Hematopoietic multipotent progenitor cell treated with erythropoietin and hydrocortisone succinate and interleukin-3 and kit ligand, for 4 days (in vitro differentiated cells): ENCODE results near the gene C5orf22.
A peak's percentile ranks its signal among the peaks of the same experiment; 100 is the strongest.
"Not testable (repeated sequence)": the region's sequence is repeated elsewhere in the genome, so short reads cannot be mapped to it uniquely, and the experiment has no call there.

Experiments
- DNase-seq: peaks from one replicate; pipeline ENCODE4 v3.0.0-alpha.2; 2015

C5orf22 gene

GRCh38 chr5:31531888-31532547 is at the start of gene C5orf22, which contains the start of gene DROSHA:
TSS of gene C5orf22 (plus strand) at chr5:31532301. CDS start at chr5:31532393, 92 bp downstream.
TSS of gene DROSHA (minus strand) at chr5:31532093. CDS start at chr5:31529059, 3,034 bp downstream.
- peak; percentile 99 for DNase-seq

GRCh38 chr5:31485376-31486207 is 46.5 kb upstream of the C5orf22 start:
- no peak for DNase-seq

DNA sequence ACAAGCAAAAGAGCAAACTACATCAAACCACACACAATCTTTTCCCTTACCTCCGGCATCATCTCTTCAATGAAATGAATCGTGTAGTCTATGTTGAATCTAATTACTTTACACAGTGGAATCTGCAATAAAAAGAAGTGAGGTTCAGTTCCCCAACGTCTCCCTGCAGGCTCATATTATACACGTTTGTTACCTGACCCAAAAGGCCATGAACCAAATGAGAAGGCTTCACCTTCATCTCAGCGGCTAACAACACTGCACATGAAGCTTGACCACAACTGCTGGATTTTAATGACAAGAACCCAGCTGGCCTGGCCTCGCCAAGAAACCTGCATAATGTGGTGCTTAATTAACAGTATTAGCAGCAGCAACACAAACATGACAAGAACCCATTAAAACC is 45.7 kb upstream of the C5orf22 start:
- no peak for DNase-seq

DNA sequence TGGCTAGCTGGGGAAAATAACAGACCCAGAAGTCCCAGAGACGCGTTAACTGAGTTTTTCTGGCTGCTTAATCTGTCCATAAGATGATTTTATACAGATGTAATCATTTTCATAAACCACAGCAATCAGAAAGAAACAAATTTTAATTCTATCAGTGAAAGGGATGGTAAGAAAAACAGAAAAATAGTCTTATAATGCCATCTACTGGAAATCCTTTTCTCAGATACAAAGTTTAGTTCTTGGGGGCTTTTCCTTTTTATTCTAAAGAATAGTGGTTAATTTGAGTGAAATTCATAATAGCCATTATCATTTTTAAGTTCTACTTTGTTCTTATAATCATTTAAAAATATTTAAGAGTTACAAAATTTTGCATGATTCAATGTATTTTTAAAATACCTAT is 44.6 kb upstream of the C5orf22 start:
- no peak for DNase-seq

GRCh38 chr5:31492869-31493268 is 39.2 kb upstream of the C5orf22 start:
- DNase-seq, result no peak

DNA sequence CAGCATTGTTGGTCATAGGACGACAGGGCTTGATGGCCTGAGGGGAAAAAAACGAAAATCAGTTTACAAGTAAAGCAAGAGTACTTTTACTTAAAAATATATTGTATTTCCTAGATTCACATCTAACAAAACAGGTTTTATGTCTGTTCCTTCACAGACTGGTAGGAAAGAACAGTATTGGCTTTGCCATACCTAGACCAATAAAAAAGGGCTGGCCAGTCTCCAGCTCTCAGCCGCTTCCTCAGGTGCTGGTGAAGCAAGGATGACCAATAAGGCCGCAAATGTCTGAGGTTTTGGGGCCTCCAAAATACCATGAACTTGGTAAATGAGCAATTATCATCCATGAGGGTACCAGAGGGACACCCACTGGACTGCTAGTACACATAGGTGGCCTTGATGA is 36.8 kb upstream of the C5orf22 start:
- DNase-seq, result no peak

GRCh38 chr5:31496301-31496700 is 35.8 kb upstream of the C5orf22 start:
- no peak for DNase-seq

GRCh38 chr5:31496891-31497290 is 35.2 kb upstream of the C5orf22 start:
- no peak for DNase-seq

DNA sequence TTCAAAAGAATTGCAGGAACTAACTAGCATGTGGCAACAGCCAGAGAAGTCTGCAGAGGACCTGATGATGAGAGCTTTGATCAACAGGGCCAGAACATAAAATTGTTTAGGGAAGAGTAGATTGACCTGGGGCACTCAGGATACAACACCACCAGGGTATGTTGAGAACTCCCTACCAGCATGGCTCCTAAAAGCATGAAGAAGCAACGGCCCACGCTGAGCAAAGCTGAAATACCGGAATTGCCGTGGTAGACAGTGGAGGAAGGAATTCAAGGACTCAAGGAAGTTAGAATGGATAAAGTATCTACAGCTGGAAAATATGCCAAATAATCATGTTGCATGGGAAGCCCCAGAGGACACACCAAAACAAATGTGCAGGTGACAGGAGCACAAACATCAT is 31.8 kb upstream of the C5orf22 start:
- DNase-seq, result no peak

DNA sequence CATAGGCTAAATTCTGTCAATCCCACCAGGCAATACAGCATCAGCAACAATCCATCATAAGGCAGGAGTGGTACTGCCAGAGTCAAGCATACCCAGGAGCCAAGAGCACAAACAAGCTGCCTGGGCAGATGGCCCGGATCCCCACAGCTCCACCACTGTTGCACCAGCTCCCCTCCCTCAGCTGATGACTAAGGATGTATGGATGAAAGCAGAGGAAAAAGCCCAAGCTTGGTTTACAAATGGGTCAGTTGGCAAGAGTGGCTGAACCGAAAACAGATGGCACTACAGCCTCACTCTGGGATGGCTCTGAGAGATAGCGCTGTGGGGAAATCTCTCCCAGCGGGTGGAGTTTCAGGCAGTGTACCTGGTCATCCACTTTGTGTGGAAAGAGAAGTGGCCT is 29.6 kb upstream of the C5orf22 start:
- no peak for DNase-seq

- DNase-seq, result no peak
Observed at GRCh38 chr5:31504529-31504928, 27.6 kb upstream of the C5orf22 start.

GRCh38 chr5:31511305-31511704 is 20.8 kb upstream of the C5orf22 start:
- no peak for DNase-seq

- DNase-seq, result peak; percentile 35
Observed at GRCh38 chr5:31516802-31517201, 15.3 kb upstream of the C5orf22 start.

DNA sequence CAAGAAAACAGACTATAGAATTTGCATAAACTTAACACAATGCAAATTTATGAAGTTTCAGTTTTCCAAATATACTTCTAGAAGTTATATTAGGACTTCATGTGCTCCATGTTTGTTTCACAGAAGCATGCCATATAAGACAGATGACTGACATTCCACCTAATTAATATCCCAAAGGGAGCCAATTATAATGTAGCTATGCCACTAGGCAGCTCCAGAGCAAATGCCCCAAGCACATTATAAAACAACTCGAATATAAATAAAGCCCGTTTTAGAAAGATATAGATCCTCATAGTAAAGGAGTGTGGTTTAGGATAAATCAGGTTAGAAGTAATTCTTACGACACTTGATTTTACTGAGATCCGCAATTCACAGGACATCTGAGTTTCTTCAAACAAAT is 9.1 kb upstream of the C5orf22 start:
- no peak for DNase-seq

- peak; percentile 28 for DNase-seq
Observed at GRCh38 chr5:31530541-31531265, 1.4 kb upstream of the C5orf22 start.

DNA sequence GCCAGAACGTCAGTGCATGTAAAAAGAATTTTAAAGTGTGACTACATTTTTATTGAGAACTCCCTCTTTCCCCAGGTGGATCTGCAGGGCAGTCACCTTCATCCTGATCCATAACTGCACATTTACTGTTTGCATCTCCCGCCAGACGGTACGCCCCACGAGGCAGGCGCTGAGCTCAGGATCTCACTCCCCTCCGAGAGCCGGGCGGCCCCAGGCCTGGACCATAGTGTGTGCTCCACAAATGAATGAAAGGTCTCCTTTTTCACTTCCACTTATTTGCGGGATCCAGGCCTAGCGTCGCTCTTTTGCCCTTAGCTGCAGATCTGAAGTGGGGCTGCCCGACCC is 586 bp upstream of the C5orf22 start:
- DNase-seq, result peak; percentile 58

- no peak for DNase-seq
Observed at GRCh38 chr5:31534527-31535046, 2.5 kb downstream of the C5orf22 start.

GRCh38 chr5:31536873-31537272 is 4.8 kb downstream of the C5orf22 start:
- no peak for DNase-seq

- no peak for DNase-seq
Observed at GRCh38 chr5:31537349-31537748, 5.2 kb downstream of the C5orf22 start.

GRCh38 chr5:31537851-31538250 is 5.8 kb downstream of the C5orf22 start:
- DNase-seq, result no peak

DNA sequence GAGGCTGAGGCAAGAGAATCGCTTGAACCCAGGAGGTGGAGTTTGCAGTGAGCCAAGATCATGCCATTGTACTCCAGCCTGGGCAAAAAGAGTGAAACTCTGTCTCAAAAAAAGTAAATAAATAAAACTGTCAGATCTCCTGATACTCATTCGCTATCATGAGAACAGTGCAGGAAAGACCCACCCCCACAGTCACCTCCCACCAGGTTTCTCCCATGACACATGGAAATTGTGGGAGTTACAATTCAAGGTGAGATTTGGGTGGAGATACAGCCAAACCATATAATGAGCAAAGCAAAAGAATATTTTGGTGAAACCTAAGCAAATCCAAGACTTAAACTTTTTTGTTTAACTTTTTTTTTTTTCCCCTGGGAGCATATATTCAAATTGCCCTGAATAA is 17.0 kb downstream of the C5orf22 start:
- DNase-seq, result not testable (repeated sequence)

GRCh38 chr5:31551878-31552277 is 19.8 kb downstream of the C5orf22 start:
- no peak for DNase-seq

DNA sequence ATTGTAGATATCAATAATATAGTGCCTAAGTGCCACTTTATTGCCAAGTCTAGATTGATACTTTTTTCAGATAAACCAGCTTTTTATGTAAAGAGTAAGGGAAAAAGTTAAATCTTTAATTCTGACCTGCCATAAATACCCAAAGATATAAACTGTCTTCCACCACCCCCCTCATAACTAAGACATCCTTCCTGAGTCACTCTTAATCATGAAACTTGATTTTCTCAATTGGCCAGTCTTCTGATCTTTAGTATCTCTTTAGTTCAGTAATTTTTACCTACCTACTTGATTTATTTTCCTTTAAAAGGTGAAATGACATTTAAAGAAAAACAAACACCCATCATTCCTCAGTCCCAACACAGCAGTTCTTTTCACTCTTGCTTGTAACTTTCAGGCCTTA is 21.8 kb downstream of the C5orf22 start:
- no peak for DNase-seq

DNA sequence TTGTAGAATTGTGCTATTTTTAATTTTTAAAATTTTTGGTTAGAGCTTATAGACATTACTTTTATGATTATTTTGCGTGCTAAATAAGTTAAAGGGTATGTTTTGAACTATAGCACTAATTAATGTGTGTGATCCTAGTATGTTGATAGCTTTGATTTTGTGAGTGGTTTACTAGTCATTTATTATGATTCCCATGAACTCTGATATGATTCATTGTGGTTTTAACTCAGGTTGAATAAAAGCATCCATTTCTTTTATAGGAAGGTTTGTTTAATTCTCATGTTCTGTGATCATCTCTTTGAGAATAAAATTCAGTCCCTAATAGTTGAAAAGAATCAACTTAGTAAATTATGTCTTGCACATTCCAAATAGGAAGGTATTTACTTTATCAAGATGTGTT is 22.5 kb downstream of the C5orf22 start:
- no peak for DNase-seq
